T-cell (primary cell): ENCODE results near the gene RAPGEF3. TPM values are rescaled to one million over a fixed set of nuclear protein-coding genes. Genes with fewer than 3 reads are reported as not detected.

Experiments
- ATAC-seq, 4 experiments: fragments of 200-7000 bp in 3 of 4; fragments of 150-1000 bp in 1 of 4; cut with Tn5 transposase; replicated peaks in 1 of 4; 1 replicate in 3 of 4; 2 replicates in 1 of 4; pipeline ENCODE4 v1.10.0; 2021; ENCODE audit warnings: moderate library complexity in 3 of 4, mild to moderate bottlenecking in 2 of 4, moderate number of reproducible peaks in 1 of 4
- CTCF ChIA-PET, 2 donors: fragments of 300-600 bp; sonication (Branson Sonifier 250); formaldehyde crosslinking; loops; one replicate each; lab custom pipeline; 2022; ENCODE audit warnings: antibody characterized with exemption in 2 of 2; lab: Charles Lee
- POLR2A ChIA-PET, 2 donors: fragments of 300-600 bp; sonication (Branson Sonifier 250); formaldehyde crosslinking; loops; one replicate each; lab custom pipeline; 2022; ENCODE audit warnings: antibody characterized with exemption in 2 of 2; lab: Charles Lee
- DNase-seq, 35 experiments: peaks; one replicate each; pipeline versions ENCODE4 v3.0.0 to v3.0.0-alpha.2; 2013 to 2023
- H3K27ac ChIP-seq: one replicate; pipeline ENCODE4 v1.5.1; 2013; ENCODE audit warnings: low read length
- H3K27me3 ChIP-seq, 2 experiments: replicated peaks in 1 of 2; 1 replicate in 1 of 2; 2 replicates in 1 of 2; pipeline versions ENCODE4 v1.6.1 to v1.7.0; 2013; ENCODE audit warnings: low read length in 1 of 2, mixed read lengths in 1 of 2; ENCODE audit not compliant: control insufficient read depth in 2 of 2, insufficient read depth in 2 of 2; ENCODE audit errors: extremely low read depth in 1 of 2
- H3K36me3 ChIP-seq, 2 donors: 1 replicate in 1 of 2; 2 replicates in 1 of 2; pipeline versions ENCODE4 v1.6.1 to v1.7.0; 2013; ENCODE audit warnings: low read length in 1 of 2; ENCODE audit not compliant: control insufficient read depth in 2 of 2, insufficient read depth in 1 of 2; ENCODE audit errors: extremely low read depth in 1 of 2
- H3K4me1 ChIP-seq, 2 experiments: 1 replicate in 1 of 2; 2 replicates in 1 of 2; pipeline versions ENCODE4 v1.6.1 to v1.7.0; 2013; ENCODE audit warnings: low read length in 2 of 2, mixed read lengths in 1 of 2; ENCODE audit not compliant: insufficient read depth in 2 of 2, control insufficient read depth in 1 of 2; ENCODE audit errors: extremely low read depth in 1 of 2
- H3K4me3 ChIP-seq, 2 donors: 1 replicate in 1 of 2; 2 replicates in 1 of 2; pipeline versions ENCODE4 v1.5.1 to v1.7.0; 2013; ENCODE audit warnings: mild to moderate bottlenecking in 2 of 2, low read length in 1 of 2, moderate library complexity in 1 of 2; ENCODE audit not compliant: control insufficient read depth in 1 of 2; ENCODE audit errors: extremely low read depth in 1 of 2
- H3K9me3 ChIP-seq: 2 replicates; pipeline ENCODE4 v1.7.0; 2013
- H3K27ac Mint-ChIP-seq, 2 donors: one replicate each; pipeline ENCODE4 v1.8.0; 2020 to 2021; ENCODE audit warnings: mild to moderate bottlenecking in 2 of 2, mixed read lengths in 2 of 2
- H3K27me3 Mint-ChIP-seq, 2 donors: one replicate each; pipeline ENCODE4 v1.8.0; 2021 to 2022; ENCODE audit warnings: mixed read lengths in 2 of 2
- H3K36me3 Mint-ChIP-seq: one replicate; pipeline ENCODE4 v1.8.0; 2021; ENCODE audit warnings: mixed read lengths
- H3K4me1 Mint-ChIP-seq, 3 donors: one replicate each; pipeline ENCODE4 v1.8.0; 2020 to 2022; ENCODE audit warnings: mixed read lengths in 3 of 3, mild to moderate bottlenecking in 1 of 3
- H3K4me3 Mint-ChIP-seq, 3 donors: one replicate each; pipeline ENCODE4 v1.8.0; 2020 to 2022; ENCODE audit warnings: mild to moderate bottlenecking in 3 of 3, mixed read lengths in 3 of 3, moderate library complexity in 3 of 3
- H3K9me3 Mint-ChIP-seq, 3 donors: one replicate each; pipeline ENCODE4 v1.8.0; 2020 to 2022; ENCODE audit warnings: mixed read lengths in 3 of 3
- WGBS: methylation state at CpG from one replicate; pipeline ENCODE4 v1.1.5; 2013; ENCODE audit warnings: missing lambda C conversion rate; ENCODE audit not compliant: insufficient coverage; 5-methylcytosine and 5-hydroxymethylcytosine counted together
- total RNA-seq, 35 experiments: library from RNA in 6 of 35; stranded (reverse) in 6 of 35; fragments of 120-200 nt in 1 of 35; gene quantifications; one replicate each; pipeline versions ENCODE4 v1.2.1 to v1.2.4 and lab custom pipeline; 2013 to 2026

Gene RAPGEF3
- total RNA-seq, 5 donors from 2014 or later (not counting 1 experiment from before 2014, with no cell fraction given), result 0.25 to 0.99 (median 0.82) TPM

DNA sequence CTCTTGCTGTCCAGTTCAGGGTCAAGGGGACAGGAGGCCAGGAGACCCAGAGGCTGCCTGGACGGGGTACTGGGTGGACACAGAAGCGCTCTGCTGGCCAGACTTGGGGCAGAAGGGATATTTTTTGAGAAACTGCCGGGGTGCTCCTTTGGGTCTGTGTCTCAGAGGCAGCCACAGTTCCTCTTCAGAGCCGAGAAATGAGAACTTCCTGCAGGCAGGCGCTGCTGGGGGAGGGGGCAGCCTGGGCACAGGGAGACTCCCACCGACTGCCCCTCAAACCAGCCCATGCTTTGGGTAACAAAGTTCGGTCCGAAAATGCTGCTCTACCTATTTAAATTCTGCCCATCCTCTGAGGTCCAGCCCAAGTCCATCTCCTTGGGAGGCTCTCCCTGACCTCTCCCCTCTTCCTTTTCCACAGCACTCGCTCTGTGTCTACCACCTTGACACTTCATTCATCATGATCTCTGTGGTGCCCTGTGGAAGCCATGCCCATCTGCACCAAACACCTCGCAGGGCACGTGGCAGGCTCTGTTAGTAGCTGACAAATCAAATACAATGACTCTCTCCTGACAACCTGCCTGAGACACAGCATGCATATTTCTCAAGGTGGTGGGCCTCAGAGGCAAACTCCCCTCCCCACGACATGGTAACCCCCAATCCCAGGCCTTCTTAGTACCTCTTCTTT is 44.7 kb upstream of the RAPGEF3 start:
- Histone ChIP-seq H3K27ac (peak overlapping the region; percentile 27), H3K4me3 (peak overlapping the region in 1 of 2 donors; percentile 25)
- H3K36me3 Mint-ChIP-seq, result peaks cover 7% of the 10 kb centered on the region

DNA sequence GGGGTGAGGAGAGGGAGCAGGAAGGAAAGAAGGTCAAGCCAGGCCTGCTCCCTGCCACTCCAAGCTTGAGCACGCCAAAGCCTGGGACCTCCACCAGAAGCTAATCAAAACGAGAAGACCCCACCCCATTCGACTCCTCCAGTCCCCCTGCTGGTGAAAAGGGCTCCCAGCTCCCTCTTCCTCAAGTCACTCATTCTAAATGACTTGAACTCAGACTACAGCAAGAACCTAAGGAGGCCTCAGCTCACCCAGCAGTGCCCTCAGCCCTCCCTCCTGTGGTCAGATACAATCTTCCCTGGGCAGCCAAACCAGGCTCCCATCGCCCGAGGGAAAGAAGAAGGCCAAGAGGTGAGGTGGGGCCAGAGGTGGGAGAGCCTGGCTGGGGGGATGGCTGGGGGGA is 43.6 kb upstream of the RAPGEF3 start:
- Mint-ChIP-seq H3K27me3 (no peaks in the 10 kb centered on the region), H3K36me3 (peaks cover 7% of the 10 kb centered on the region), H3K4me3 (peak overlapping the region in 1 of 3 donors; percentile 97), H3K4me1 (peaks cover 85 to 86% (median 85%) of the 10 kb centered on the region in 3 donors), H3K9me3 (no peaks in the 10 kb centered on the region), H3K27ac (peak overlapping the region; percentile 78 to 98)
- ATAC-seq (peak in 3 of 4 experiments; percentile 9 to 42 (median 14)), DNase-seq (peak in 2 of 35 experiments; percentile 28 to 42)
- peak overlapping the region in 1 of 2 donors; percentile 25 for H3K4me3 ChIP-seq
- CTCF ChIA-PET, result interaction anchor here (0.6 to 1.7 kb wide), 13 partner anchors 8 to 1445 kb away, joined by 3 to 12 read pairs (median 4); no protein-coding TSS in a partner anchor
- WGBS, result 24% methylated on average over 3 of the region's 5 CpGs
- peak overlapping the region; percentile 27 for H3K27ac ChIP-seq
- no peaks in the 10 kb centered on the region for H3K9me3 ChIP-seq
- POLR2A ChIA-PET, result no interaction called here
- peaks cover 4 to 57% of the 10 kb centered on the region in 2 donors for H3K36me3 ChIP-seq
- H3K27me3 ChIP-seq, result no peaks in the 10 kb centered on the region
- H3K4me1 ChIP-seq, result peaks cover 59 to 99% of the 10 kb centered on the region in 2 experiments

More for the DNA sequence above, 44.7 kb upstream of the RAPGEF3 start:
- H3K27ac Mint-ChIP-seq, result peak overlapping the region; percentile 70 to 98
- no peak for ATAC-seq
- no peaks in the 10 kb centered on the region for H3K27me3 Mint-ChIP-seq
- H3K9me3 Mint-ChIP-seq, result no peaks in the 10 kb centered on the region
- POLR2A ChIA-PET, result no interaction called here
- Histone ChIP-seq H3K4me1 (peaks cover 64 to 99% of the 10 kb centered on the region in 2 experiments), H3K36me3 (peaks cover 4 to 47% of the 10 kb centered on the region in 2 donors), H3K9me3 (no peaks in the 10 kb centered on the region), H3K27me3 (no peaks in the 10 kb centered on the region)
- 38% methylated on average over 10 of the region's 12 CpGs for WGBS
- no peak for DNase-seq
- peaks cover 87 to 93% (median 93%) of the 10 kb centered on the region in 3 donors for H3K4me1 Mint-ChIP-seq
- H3K4me3 Mint-ChIP-seq, result peak overlapping the region in 2 of 3 donors; percentile 37 to 97
- CTCF ChIA-PET, result interaction anchor here (1.1 to 1.8 kb wide), 3 partner anchors 10 to 35 kb away, joined by 3 to 7 read pairs (median 4); no protein-coding TSS in a partner anchor

DNA sequence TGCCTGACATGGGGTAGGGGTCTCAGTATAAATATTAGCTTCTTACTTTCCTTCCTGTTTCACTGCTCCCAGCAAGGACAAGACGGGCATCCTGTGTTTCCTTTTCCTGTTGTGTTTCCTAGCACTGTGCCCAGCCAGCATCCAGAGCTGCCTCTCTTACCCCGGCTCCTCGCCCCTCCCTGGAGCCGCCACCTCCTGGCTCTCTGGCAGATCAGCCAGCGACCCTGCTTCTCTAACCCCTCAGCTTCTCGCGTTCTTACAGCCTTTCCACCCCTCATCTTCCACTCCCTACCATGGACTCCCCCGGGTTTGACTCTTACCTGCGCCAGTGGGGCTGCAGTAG is 43.2 kb upstream of the RAPGEF3 start:
- no peaks in the 10 kb centered on the region for H3K9me3 ChIP-seq
- WGBS, result 42% methylated on average over 4 of the region's 9 CpGs
- Mint-ChIP-seq H3K27ac (peak overlapping the region; percentile 78 to 98), H3K36me3 (peaks cover 7% of the 10 kb centered on the region), H3K27me3 (no peaks in the 10 kb centered on the region), H3K9me3 (no peaks in the 10 kb centered on the region), H3K4me1 (peaks cover 80 to 82% (median 81%) of the 10 kb centered on the region in 3 donors), H3K4me3 (peak overlapping the region in 1 of 3 donors; percentile 97)
- H3K27me3 ChIP-seq, result no peaks in the 10 kb centered on the region
- H3K36me3 ChIP-seq, result peaks cover 4 to 62% of the 10 kb centered on the region in 2 donors
- no peak for ATAC-seq
- H3K4me1 ChIP-seq, result peaks cover 55 to 94% of the 10 kb centered on the region in 2 experiments
- DNase-seq, result no peak
- H3K27ac ChIP-seq, result peak overlapping the region; percentile 27
- ChIA-PET CTCF (interaction anchor here (0.6 to 1.7 kb wide), 15 partner anchors 9 to 1444 kb away, joined by 3 to 12 read pairs (median 3); no protein-coding TSS in a partner anchor), POLR2A (interaction anchor here in 1 of 2 donors (1.0 kb wide), 1 partner anchor 21 kb away, joined by 3 read pairs; no protein-coding TSS in a partner anchor)
- H3K4me3 ChIP-seq, result no peak overlapping the region

DNA sequence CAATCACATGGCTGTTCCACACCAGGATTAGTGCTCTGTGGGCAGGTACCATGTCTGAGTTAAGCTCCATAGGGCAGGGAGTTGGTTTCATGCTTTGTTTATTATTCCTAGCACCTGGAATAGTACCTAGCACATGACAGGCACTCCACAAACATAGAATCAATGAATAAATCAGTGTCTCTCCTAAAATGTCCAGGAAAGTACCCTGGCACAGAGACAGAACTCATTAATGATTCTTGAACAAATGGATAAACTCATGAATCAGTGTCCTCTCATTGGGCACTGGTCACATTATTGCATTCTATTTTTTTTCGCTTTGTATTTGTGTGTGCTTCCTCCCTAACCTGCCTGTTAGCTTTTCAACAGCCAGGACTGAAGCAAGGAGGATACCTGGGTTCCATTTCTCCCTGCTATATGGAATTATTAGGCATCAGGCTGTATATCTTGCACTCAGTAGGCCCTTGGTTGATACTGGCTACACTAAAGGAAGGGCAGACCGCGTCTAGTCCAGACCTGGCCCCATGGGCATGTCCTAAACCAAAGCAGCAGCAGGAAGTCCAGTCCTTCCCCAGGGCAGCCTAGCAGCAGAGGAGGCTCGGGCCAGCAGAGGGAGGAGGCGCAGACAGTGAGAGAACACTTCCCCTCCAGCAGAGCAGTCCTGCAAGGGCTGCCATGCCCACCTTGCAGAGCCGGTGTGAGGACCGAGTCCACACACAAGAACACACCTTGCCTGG is 42.7 kb upstream of the RAPGEF3 start:
- Histone ChIP-seq H3K27me3 (no peaks in the 10 kb centered on the region), H3K4me1 (peaks cover 50 to 89% of the 10 kb centered on the region in 2 experiments), H3K27ac (no peak overlapping the region), H3K36me3 (peaks cover 4 to 66% of the 10 kb centered on the region in 2 donors), H3K9me3 (no peaks in the 10 kb centered on the region), H3K4me3 (no peak overlapping the region)
- Mint-ChIP-seq H3K4me3 (peak overlapping the region in 1 of 3 donors; percentile 97), H3K4me1 (peaks cover 75 to 76% (median 75%) of the 10 kb centered on the region in 3 donors), H3K36me3 (peaks cover 7% of the 10 kb centered on the region), H3K27me3 (no peaks in the 10 kb centered on the region), H3K9me3 (no peaks in the 10 kb centered on the region), H3K27ac (peak overlapping the region; percentile 78 to 98)
- ChIA-PET CTCF (interaction anchor here (0.7 to 1.8 kb wide), 13 partner anchors 12 to 40 kb away, joined by 3 to 12 read pairs (median 3); no protein-coding TSS in a partner anchor), POLR2A (interaction anchor here in 1 of 2 donors (1.0 kb wide), 1 partner anchor 21 kb away, joined by 3 read pairs; no protein-coding TSS in a partner anchor)
- ATAC-seq (no peak), DNase-seq (no peak)
- WGBS, result no CpG with 5 or more reads among the region's 7 CpGs

DNA sequence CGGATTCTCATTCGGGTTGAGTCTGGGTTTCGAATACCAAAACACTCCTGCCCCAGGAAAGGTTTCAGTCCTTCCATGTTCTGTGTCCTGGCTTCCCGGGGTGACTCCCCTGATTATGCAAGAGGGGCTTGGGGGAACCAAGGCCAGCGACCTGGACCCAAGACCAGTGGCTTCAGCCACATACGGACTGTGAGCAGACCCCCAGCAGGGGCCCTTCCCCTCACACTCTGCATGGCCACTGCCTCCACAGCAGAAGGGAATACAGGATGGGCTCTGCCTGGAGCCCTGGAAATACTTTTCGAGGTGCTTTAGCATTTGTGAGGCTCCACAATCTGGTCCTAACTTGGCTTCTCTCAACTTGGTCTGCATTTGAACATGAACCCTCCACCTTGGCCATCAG is 41.9 kb upstream of the RAPGEF3 start:
- Histone ChIP-seq H3K9me3 (no peaks in the 10 kb centered on the region), H3K4me1 (peaks cover 42 to 81% of the 10 kb centered on the region in 2 experiments), H3K4me3 (no peak overlapping the region), H3K36me3 (peaks cover 11 to 68% of the 10 kb centered on the region in 2 donors), H3K27me3 (no peaks in the 10 kb centered on the region), H3K27ac (no peak overlapping the region)
- H3K36me3 Mint-ChIP-seq, result peaks cover 7% of the 10 kb centered on the region
- ChIA-PET CTCF (interaction anchor here (0.7 to 1.8 kb wide), 4 partner anchors 15 to 41 kb away, joined by 3 to 5 read pairs (median 3); no protein-coding TSS in a partner anchor), POLR2A (no interaction called here)
- WGBS, result 98% methylated on average over 4 of the region's 7 CpGs
- ATAC-seq (no peak), DNase-seq (no peak)
- H3K27me3 Mint-ChIP-seq, result no peaks in the 10 kb centered on the region
- H3K4me3 Mint-ChIP-seq, result peak overlapping the region in 1 of 3 donors; percentile 97
- H3K27ac Mint-ChIP-seq, result peak overlapping the region; percentile 63 to 98
- no peaks in the 10 kb centered on the region for H3K9me3 Mint-ChIP-seq
- H3K4me1 Mint-ChIP-seq, result peaks cover 68 to 69% (median 68%) of the 10 kb centered on the region in 3 donors
